ENCODE measurements around the gene PTPRG. TPM values are rescaled to one million over a fixed set of nuclear protein-coding genes. Genes with fewer than 3 reads are reported as not detected.

The PTPRG gene
- total and polyA plus RNA-seq, 2 donors (not counting 1 experiment from before 2014, with no cell fraction given) = 67.0 to 97.9 TPM

- Histone ChIP-seq H3K36me3 (ENCODE audit: control insufficient read depth, insufficient read depth, low read length) (no peaks in the 10 kb centered on the region), H3K4me3 (replicated peaks in 1 of 4; ENCODE audit: control extremely low read depth in 1 of 4, insufficient read depth in 1 of 4, low read depth in 3 of 4, low read length in 4 of 4) (no peak overlapping the region), H3K27ac (ENCODE audit: insufficient read depth, low read length) (no peak overlapping the region), H3K4me2 (ENCODE audit: extremely low read depth, insufficient read depth, low read length) (no peak overlapping the region), H4K20me1 (ENCODE audit: control insufficient read depth, extremely low read depth, insufficient read depth, low read length) (no peaks in the 10 kb centered on the region), H3K4me1 (ENCODE audit: control insufficient read depth, extremely low read depth, insufficient read depth, low read length) (no peaks in the 10 kb centered on the region), H3K79me2 (ENCODE audit: control insufficient read depth, insufficient read depth, low read length) (no peaks in the 10 kb centered on the region), H2AFZ (ENCODE audit: low read length) (no peak overlapping the region), H3K9ac (ENCODE audit: insufficient read depth, low read length) (no peak overlapping the region), H3K27me3 (ENCODE audit: control insufficient read depth, insufficient read depth, low read length) (no peaks in the 10 kb centered on the region), H3K9me3 (ENCODE audit: control insufficient read depth, insufficient read depth, low read depth, low read length) (no peaks in the 10 kb centered on the region)
- no peak for DNase-seq (ENCODE audit: low read depth in 2 of 2)
- TF ChIP-seq EZH2 (IDR thresholded peaks at IDR 0.05; ENCODE audit: low read length, missing control alignments) (no peak), CTCF (conservative IDR thresholded peaks at IDR 0.05 in 1 of 2, IDR thresholded peaks at IDR 0.05 in 1 of 2; ENCODE audit: low read depth in 1 of 2, low read length in 2 of 2) (no peak)
Measured at GRCh38 chr3:62246985-62247384, 685.6 kb downstream of the PTPRG start.

GRCh38 chr3:62248734-62249483, 687.5 kb downstream of the PTPRG start:
- Histone ChIP-seq H3K9ac (ENCODE audit: insufficient read depth, low read length) (no peak overlapping the region), H3K79me2 (ENCODE audit: control insufficient read depth, insufficient read depth, low read length) (no peaks in the 10 kb centered on the region), H3K4me2 (ENCODE audit: extremely low read depth, insufficient read depth, low read length) (no peak overlapping the region), H3K4me3 (replicated peaks in 1 of 4; ENCODE audit: control extremely low read depth in 1 of 4, insufficient read depth in 1 of 4, low read depth in 3 of 4, low read length in 4 of 4) (no peak overlapping the region), H3K4me1 (ENCODE audit: control insufficient read depth, extremely low read depth, insufficient read depth, low read length) (no peaks in the 10 kb centered on the region), H3K27me3 (ENCODE audit: control insufficient read depth, insufficient read depth, low read length) (no peaks in the 10 kb centered on the region), H4K20me1 (ENCODE audit: control insufficient read depth, extremely low read depth, insufficient read depth, low read length) (no peaks in the 10 kb centered on the region), H3K9me3 (ENCODE audit: control insufficient read depth, insufficient read depth, low read depth, low read length) (no peaks in the 10 kb centered on the region), H2AFZ (ENCODE audit: low read length) (no peak overlapping the region), H3K36me3 (ENCODE audit: control insufficient read depth, insufficient read depth, low read length) (no peaks in the 10 kb centered on the region), H3K27ac (ENCODE audit: insufficient read depth, low read length) (no peak overlapping the region)
- TF ChIP-seq EZH2 (IDR thresholded peaks at IDR 0.05; ENCODE audit: low read length, missing control alignments) = no peak
- TF ChIP-seq CTCF (conservative IDR thresholded peaks at IDR 0.05 in 1 of 2, IDR thresholded peaks at IDR 0.05 in 1 of 2; ENCODE audit: low read depth in 1 of 2, low read length in 2 of 2) = no peak
- DNase-seq (ENCODE audit: low read depth in 2 of 2) = no peak

- H2AFZ ChIP-seq (ENCODE audit: low read length) = no peak overlapping the region
- no peak for TF ChIP-seq CTCF (conservative IDR thresholded peaks at IDR 0.05 in 1 of 2, IDR thresholded peaks at IDR 0.05 in 1 of 2; ENCODE audit: low read depth in 1 of 2, low read length in 2 of 2)
- TF ChIP-seq EZH2 (IDR thresholded peaks at IDR 0.05; ENCODE audit: low read length, missing control alignments) = no peak
Measured at GRCh38 chr3:62249484-62249776, 688.1 kb downstream of the PTPRG start.

More at GRCh38 chr3:62249484-62249776, 688.1 kb downstream of the PTPRG start:
- H3K27me3 ChIP-seq (ENCODE audit: control insufficient read depth, insufficient read depth, low read length) = no peaks in the 10 kb centered on the region
- no peaks in the 10 kb centered on the region for H3K9me3 ChIP-seq (ENCODE audit: control insufficient read depth, insufficient read depth, low read depth, low read length)
- H3K36me3 ChIP-seq (ENCODE audit: control insufficient read depth, insufficient read depth, low read length) = no peaks in the 10 kb centered on the region
- H3K9ac ChIP-seq (ENCODE audit: insufficient read depth, low read length) = no peak overlapping the region
- H3K4me3 ChIP-seq (replicated peaks in 1 of 4; ENCODE audit: control extremely low read depth in 1 of 4, insufficient read depth in 1 of 4, low read depth in 3 of 4, low read length in 4 of 4) = no peak overlapping the region
- H3K4me2 ChIP-seq (ENCODE audit: extremely low read depth, insufficient read depth, low read length) = no peak overlapping the region
- H3K27ac ChIP-seq (ENCODE audit: insufficient read depth, low read length) = no peak overlapping the region
- no peaks in the 10 kb centered on the region for H4K20me1 ChIP-seq (ENCODE audit: control insufficient read depth, extremely low read depth, insufficient read depth, low read length)
- DNase-seq (ENCODE audit: low read depth in 2 of 2) = no peak
- H3K79me2 ChIP-seq (ENCODE audit: control insufficient read depth, insufficient read depth, low read length) = no peaks in the 10 kb centered on the region
- no peaks in the 10 kb centered on the region for H3K4me1 ChIP-seq (ENCODE audit: control insufficient read depth, extremely low read depth, insufficient read depth, low read length)
